Endothelial cell of umbilical vein (primary cell): Measurements from ENCODE around the gene WDR4. TPM values are rescaled to one million over a fixed set of nuclear protein-coding genes. Genes with fewer than 3 reads are reported as not detected.

Experiments used
- BruUV-seq: library from RNA; stranded (reverse); fragments of 400-500 nt; replicated peaks from 2 replicates; lab custom pipeline; 2021; lab: Mats Ljungman, UMichigan
- CTCF ChIA-PET: fragments of 300-600, 350-600 bp; sonication (Branson Sonifier 250); formaldehyde crosslinking; loops from one replicate; lab custom pipeline; 2021; ENCODE audit warnings: antibody characterized with exemption, inconsistent platforms; lab: Charles Lee
- POLR2A ChIA-PET: fragments of 300-600, 350-600 bp; sonication (Branson Sonifier 250); formaldehyde crosslinking; loops from one replicate; lab custom pipeline; 2021; ENCODE audit warnings: antibody characterized with exemption, inconsistent platforms; lab: Charles Lee
- DNase-seq: peaks from one replicate; pipeline ENCODE4 v3.0.0-alpha.2; 2011; ENCODE audit warnings: low read depth, low spot score
- FAIRE-seq: peaks from 2 replicates; lab custom pipeline; 2011; peaks lifted over from hg19 to GRCh38; lab: Jason Lieb, UNC
- H2AFZ ChIP-seq: 2 replicates; pipeline ENCODE4 v1.6.0; 2012; ENCODE audit warnings: low read depth, low read length, control low read depth, inconsistent platforms
- H3K27ac ChIP-seq: 2 replicates; pipeline ENCODE4 v1.5.1; 2011; ENCODE audit warnings: low read depth, mild to moderate bottlenecking, control low read depth, low read length, moderate library complexity; ENCODE audit not compliant: insufficient read depth
- H3K27me3 ChIP-seq, 2 experiments: 2 replicates each; pipeline versions ENCODE4 v1.6.0 to v1.6.1; 2011; ENCODE audit warnings: low read length in 2 of 2, mixed read lengths in 1 of 2; ENCODE audit not compliant: control insufficient read depth in 2 of 2, insufficient read depth in 2 of 2
- H3K36me3 ChIP-seq, 2 experiments: 2 replicates in 1 of 2; 3 replicates in 1 of 2; pipeline ENCODE4 v1.5.1; 2011; ENCODE audit warnings: low read length in 2 of 2, mild to moderate bottlenecking in 1 of 2, moderate library complexity in 1 of 2; ENCODE audit not compliant: control insufficient read depth in 2 of 2, insufficient read depth in 2 of 2; ENCODE audit errors: extremely low read depth in 1 of 2
- H3K4me1 ChIP-seq: 3 replicates; pipeline ENCODE4 v1.5.1; 2011; ENCODE audit warnings: mild to moderate bottlenecking, low read length; ENCODE audit not compliant: control insufficient read depth, insufficient read depth; ENCODE audit errors: extremely low read depth
- H3K4me2 ChIP-seq: 2 replicates; pipeline ENCODE4 v1.6.1; 2011; ENCODE audit warnings: low read length, control low read depth, mixed read lengths; ENCODE audit not compliant: insufficient read depth
- H3K4me3 ChIP-seq, 3 experiments: fragments of 200-600 bp in 1 of 3; sonication (generic), shearing (Covaris generic) in 1 of 3; replicated peaks in 1 of 3; 2 replicates each; pipeline ENCODE4 v1.5.1; 2011 to 2016; ENCODE audit warnings: control low read depth in 3 of 3, low read length in 3 of 3, mild to moderate bottlenecking in 2 of 3, inconsistent platforms in 1 of 3, low read depth in 1 of 3, moderate library complexity in 1 of 3; ENCODE audit not compliant: insufficient read depth in 1 of 3
- H3K79me2 ChIP-seq: 2 replicates; pipeline ENCODE4 v1.6.0; 2012; ENCODE audit warnings: low read length, inconsistent platforms; ENCODE audit not compliant: control insufficient read depth, insufficient read depth
- H3K9ac ChIP-seq: replicated peaks from 2 replicates; pipeline ENCODE3; 2011; ENCODE audit warnings: low read length, control low read depth; ENCODE audit not compliant: insufficient read depth; ENCODE audit errors: extremely low read depth
- H3K9me1 ChIP-seq: replicated peaks from 3 replicates; pipeline ENCODE4 v1.6.0; 2011; ENCODE audit warnings: mild to moderate bottlenecking, low read length; ENCODE audit not compliant: control insufficient read depth, insufficient read depth; ENCODE audit errors: extremely low read depth
- H3K9me3 ChIP-seq: replicated peaks from 2 replicates; pipeline ENCODE4 v1.5.1; 2012; ENCODE audit warnings: low read length, inconsistent platforms; ENCODE audit not compliant: control insufficient read depth, insufficient read depth
- H4K20me1 ChIP-seq: replicated peaks from 2 replicates; pipeline ENCODE3; 2011; ENCODE audit warnings: mild to moderate bottlenecking, low read length; ENCODE audit not compliant: control insufficient read depth, insufficient read depth; ENCODE audit errors: extremely low read depth
- EZH2 ChIP-seq: IDR thresholded peaks from 2 replicates; pipeline ENCODE4 v1.6.1; 2012; ENCODE audit warnings: borderline replicate concordance, low read depth, mild to moderate bottlenecking, moderate library complexity, low read length, inconsistent platforms; ENCODE audit not compliant: severe bottlenecking
- FOS ChIP-seq: IDR thresholded peaks from 2 replicates; pipeline ENCODE4 v1.6.1; 2011; ENCODE audit warnings: mild to moderate bottlenecking, low read length, moderate library complexity, borderline replicate concordance; ENCODE audit not compliant: insufficient read depth
- GATA2 ChIP-seq: IDR thresholded peaks from 2 replicates; pipeline ENCODE4 v1.7.0; 2011; ENCODE audit warnings: low read depth, mild to moderate bottlenecking, moderate library complexity, mixed read lengths, low read length; ENCODE audit not compliant: insufficient read length, insufficient read depth
- JUN ChIP-seq: IDR thresholded peaks from 2 replicates; pipeline ENCODE4 v1.6.1; 2011; ENCODE audit warnings: borderline replicate concordance, low read depth; ENCODE audit not compliant: insufficient read length, insufficient read depth
- MYC ChIP-seq: IDR thresholded peaks from one replicate; pipeline ENCODE4 v1.6.1; 2011; ENCODE audit warnings: mild to moderate bottlenecking, low read depth, low read length
- POLR2A ChIP-seq: IDR thresholded peaks from 2 replicates; pipeline ENCODE4 v1.6.1; 2012; ENCODE audit warnings: low read depth, mild to moderate bottlenecking, control low read depth, low read length
- POLR2AphosphoS5 ChIP-seq: IDR thresholded peaks from 2 replicates; pipeline ENCODE4 v1.6.1; 2012; ENCODE audit warnings: low read depth, mild to moderate bottlenecking, control low read depth, low read length, moderate library complexity; ENCODE audit not compliant: insufficient read depth
- dilution Hi-C: fragments of 300-500 bp; cut with MboI; formaldehyde crosslinking; loops from one replicate; pipeline ENCODE4 v1.15.0; 2019; ENCODE audit warnings: low sequenced_read_pairs; ENCODE audit not compliant: extremely low pct_ligation_motif_present
- intact Hi-C: fragments of 100-400 bp; cut with micrococcal nuclease; formaldehyde crosslinking; loops from one replicate; pipeline ENCODE4 v1.10.0; 2022
- polyA plus RNA-seq, 4 experiments: library from polyadenylated mRNA; depleted of rRNA in 3 of 4; stranded (reverse) in 3 of 4; unstranded in 1 of 4; fragments of >200 nt; gene quantifications; 2 replicates each; pipeline versions ENCODE4 v1.2.1 to v1.2.3, GENCODE V29; 2011 to 2012; ENCODE audit warnings: missing spikeins in 1 of 4
- total RNA-seq: library from RNA; stranded (reverse); gene quantifications from 2 replicates; pipeline ENCODE4 v1.2.3, GENCODE V29; 2021
- TF ChIP-seq, protein P1 (sequence below): IDR thresholded peaks from 2 replicates; pipeline ENCODE4 v1.6.1; 2011; ENCODE audit not compliant: insufficient read depth, insufficient read length
- TF ChIP-seq, protein P2 (sequence below), 2 donors: IDR thresholded peaks; 1 replicate in 1 of 2; 2 replicates in 1 of 2; pipeline ENCODE4 v1.5.1; 2011; ENCODE audit warnings: low read length in 2 of 2, mild to moderate bottlenecking in 2 of 2, moderate library complexity in 2 of 2, control low read depth in 1 of 2, inconsistent platforms in 1 of 2, low read depth in 1 of 2; ENCODE audit not compliant: insufficient read depth in 1 of 2; ENCODE audit errors: extremely low read depth in 1 of 2

Gene WDR4
- total and polyA plus RNA-seq, 2 donors (not counting 3 experiments of a cell fraction or from before 2014, with no cell fraction given): 24.5 to 40.0 TPM

DNA sequence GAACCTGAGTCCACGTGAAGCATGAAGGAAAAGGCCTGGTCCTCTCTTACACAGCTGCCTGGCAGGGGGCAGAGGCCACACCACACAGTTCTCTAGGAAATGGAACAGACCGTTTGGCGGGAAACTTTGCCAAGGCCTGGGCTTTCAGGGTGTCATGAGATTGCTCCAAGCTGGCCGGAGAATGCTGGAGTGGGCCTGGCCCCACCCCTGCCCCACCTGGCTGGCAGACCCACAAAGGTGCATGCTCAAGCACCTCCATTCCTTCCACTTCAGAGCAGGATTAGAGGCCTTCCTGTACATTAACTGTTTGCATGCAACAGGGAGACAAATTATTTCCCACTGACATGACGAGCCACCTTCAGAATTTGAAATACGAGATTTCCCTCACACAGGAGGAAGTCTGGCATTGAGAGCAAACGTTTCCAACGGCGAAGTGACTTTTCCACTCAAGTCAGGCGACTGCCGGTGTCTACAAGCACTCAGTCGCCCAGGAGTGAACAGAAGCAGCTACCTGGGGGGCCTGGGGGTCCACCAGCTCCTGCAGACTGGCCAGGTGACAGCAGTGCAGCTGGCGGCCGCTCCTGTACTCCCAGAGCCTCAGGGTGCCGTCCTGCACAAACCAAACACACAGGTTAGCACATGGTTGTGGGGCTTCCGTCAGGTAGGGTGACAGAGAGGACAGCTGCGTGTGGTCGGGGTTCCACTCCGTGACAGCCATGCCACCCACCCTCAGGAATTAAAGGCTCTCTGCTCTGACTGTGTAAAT lies 24.0 kb downstream of the WDR4 start:
- DNase-seq (no peak), FAIRE-seq (no peak)
- Histone ChIP-seq H3K4me3 (no peak overlapping the region), H3K79me2 (peaks cover 20% of the 10 kb centered on the region), H2AFZ (no peak overlapping the region), H3K9ac (no peak overlapping the region), H3K27me3 (no peaks in the 10 kb centered on the region), H3K4me2 (no peak overlapping the region), H3K9me3 (no peaks in the 10 kb centered on the region), H3K27ac (no peak overlapping the region), H3K9me1 (no peaks in the 10 kb centered on the region), H4K20me1 (no peaks in the 10 kb centered on the region), H3K4me1 (no peaks in the 10 kb centered on the region), H3K36me3 (peaks cover 8 to 70% of the 10 kb centered on the region in 2 experiments)
- intact Hi-C loops (no loop called here), dilution Hi-C loops (no loop called here)
- no peak for TF ChIP-seq FOS
- ChIA-PET CTCF (no interaction called here), POLR2A (no interaction called here)
- BruUV-seq: no TSS peak

DNA sequence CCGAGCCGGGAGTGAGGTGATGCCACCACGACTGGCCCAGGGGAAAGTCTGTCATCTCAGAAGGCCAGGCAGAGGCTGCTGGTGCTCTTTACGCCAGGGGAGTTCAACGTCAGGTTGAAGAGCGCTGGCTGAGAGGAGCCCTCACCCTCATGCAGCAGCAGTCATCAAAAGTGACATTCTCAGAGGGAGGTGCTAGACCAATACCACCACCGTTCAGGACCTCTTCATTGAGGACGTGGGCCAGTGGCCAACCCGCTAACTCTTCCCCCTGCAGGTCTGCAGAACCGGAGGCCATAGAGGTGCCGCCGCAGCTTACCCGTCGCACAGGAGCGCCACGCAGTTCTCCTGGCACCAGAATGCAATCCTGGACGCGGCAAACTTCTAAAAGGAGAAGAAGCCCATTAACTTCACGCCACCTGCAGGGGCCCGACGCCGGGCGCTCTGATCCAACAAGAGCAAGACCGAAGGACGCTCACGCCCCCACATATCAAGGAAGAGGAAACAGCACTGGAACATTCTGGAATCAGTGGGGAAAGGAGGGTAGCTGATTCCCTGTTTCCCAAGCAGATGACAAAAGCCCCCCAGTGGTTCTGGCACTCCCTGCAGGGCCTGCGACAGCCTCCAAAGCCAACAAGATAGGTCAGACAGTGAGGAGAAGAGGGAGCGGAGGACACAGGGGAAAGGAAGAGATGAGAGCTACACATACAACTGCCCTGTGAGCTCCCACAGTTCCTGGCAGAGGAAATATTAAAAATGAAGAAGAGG lies 24.9 kb downstream of the WDR4 start:
- Histone ChIP-seq H3K4me2 (no peak overlapping the region), H3K4me3 (no peak overlapping the region), H3K9me1 (no peaks in the 10 kb centered on the region), H3K27me3 (no peaks in the 10 kb centered on the region), H3K79me2 (peaks cover 14% of the 10 kb centered on the region), H3K9me3 (no peaks in the 10 kb centered on the region), H3K27ac (no peak overlapping the region), H2AFZ (no peak overlapping the region), H3K36me3 (peaks cover 8 to 71% of the 10 kb centered on the region in 2 experiments), H3K4me1 (no peaks in the 10 kb centered on the region), H4K20me1 (no peaks in the 10 kb centered on the region), H3K9ac (no peak overlapping the region)
- TF ChIP-seq EZH2: no peak
- TF ChIP-seq MYC: no peak
- TF ChIP-seq, protein P1, sequence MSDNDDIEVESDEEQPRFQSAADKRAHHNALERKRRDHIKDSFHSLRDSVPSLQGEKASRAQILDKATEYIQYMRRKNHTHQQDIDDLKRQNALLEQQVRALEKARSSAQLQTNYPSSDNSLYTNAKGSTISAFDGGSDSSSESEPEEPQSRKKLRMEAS: no peak
- TF ChIP-seq JUN: no peak
- no peak for TF ChIP-seq POLR2A
- TF ChIP-seq FOS: no peak
- TF ChIP-seq POLR2AphosphoS5: no peak
- TF ChIP-seq, protein P2, sequence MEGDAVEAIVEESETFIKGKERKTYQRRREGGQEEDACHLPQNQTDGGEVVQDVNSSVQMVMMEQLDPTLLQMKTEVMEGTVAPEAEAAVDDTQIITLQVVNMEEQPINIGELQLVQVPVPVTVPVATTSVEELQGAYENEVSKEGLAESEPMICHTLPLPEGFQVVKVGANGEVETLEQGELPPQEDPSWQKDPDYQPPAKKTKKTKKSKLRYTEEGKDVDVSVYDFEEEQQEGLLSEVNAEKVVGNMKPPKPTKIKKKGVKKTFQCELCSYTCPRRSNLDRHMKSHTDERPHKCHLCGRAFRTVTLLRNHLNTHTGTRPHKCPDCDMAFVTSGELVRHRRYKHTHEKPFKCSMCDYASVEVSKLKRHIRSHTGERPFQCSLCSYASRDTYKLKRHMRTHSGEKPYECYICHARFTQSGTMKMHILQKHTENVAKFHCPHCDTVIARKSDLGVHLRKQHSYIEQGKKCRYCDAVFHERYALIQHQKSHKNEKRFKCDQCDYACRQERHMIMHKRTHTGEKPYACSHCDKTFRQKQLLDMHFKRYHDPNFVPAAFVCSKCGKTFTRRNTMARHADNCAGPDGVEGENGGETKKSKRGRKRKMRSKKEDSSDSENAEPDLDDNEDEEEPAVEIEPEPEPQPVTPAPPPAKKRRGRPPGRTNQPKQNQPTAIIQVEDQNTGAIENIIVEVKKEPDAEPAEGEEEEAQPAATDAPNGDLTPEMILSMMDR (IDR thresholded peaks at IDR 0.05; ENCODE audit: extremely low read depth in 1 of 2, insufficient read depth in 1 of 2, low read depth in 1 of 2, low read length in 2 of 2): no peak
- no peak for TF ChIP-seq GATA2
- CTCF ChIA-PET: no interaction called here
- POLR2A ChIA-PET: no interaction called here
- dilution Hi-C loops (no loop called here), intact Hi-C loops (no loop called here)
- FAIRE-seq: no peak
- no TSS peak for BruUV-seq
- no peak for DNase-seq
